GM19468 (cell line): Measurements from ENCODE around the gene SLC35G1.
A peak's percentile ranks its signal among the peaks of the same experiment; 100 is the strongest.

Source experiments
- ATAC-seq: cut with Tn5 transposase; IDR thresholded peaks from one replicate; pipeline ENCODE4 v1.9.1; 2021; ENCODE audit warnings: mild to moderate bottlenecking, moderate library complexity, moderate number of reproducible peaks; ENCODE audit not compliant: unreplicated experiment; ENCODE audit errors: extremely low read depth

SLC35G1 gene, protein sequence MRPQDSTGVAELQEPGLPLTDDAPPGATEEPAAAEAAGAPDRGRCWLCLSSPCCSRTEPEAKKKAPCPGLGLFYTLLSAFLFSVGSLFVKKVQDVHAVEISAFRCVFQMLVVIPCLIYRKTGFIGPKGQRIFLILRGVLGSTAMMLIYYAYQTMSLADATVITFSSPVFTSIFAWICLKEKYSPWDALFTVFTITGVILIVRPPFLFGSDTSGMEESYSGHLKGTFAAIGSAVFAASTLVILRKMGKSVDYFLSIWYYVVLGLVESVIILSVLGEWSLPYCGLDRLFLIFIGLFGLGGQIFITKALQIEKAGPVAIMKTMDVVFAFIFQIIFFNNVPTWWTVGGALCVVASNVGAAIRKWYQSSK

DNA sequence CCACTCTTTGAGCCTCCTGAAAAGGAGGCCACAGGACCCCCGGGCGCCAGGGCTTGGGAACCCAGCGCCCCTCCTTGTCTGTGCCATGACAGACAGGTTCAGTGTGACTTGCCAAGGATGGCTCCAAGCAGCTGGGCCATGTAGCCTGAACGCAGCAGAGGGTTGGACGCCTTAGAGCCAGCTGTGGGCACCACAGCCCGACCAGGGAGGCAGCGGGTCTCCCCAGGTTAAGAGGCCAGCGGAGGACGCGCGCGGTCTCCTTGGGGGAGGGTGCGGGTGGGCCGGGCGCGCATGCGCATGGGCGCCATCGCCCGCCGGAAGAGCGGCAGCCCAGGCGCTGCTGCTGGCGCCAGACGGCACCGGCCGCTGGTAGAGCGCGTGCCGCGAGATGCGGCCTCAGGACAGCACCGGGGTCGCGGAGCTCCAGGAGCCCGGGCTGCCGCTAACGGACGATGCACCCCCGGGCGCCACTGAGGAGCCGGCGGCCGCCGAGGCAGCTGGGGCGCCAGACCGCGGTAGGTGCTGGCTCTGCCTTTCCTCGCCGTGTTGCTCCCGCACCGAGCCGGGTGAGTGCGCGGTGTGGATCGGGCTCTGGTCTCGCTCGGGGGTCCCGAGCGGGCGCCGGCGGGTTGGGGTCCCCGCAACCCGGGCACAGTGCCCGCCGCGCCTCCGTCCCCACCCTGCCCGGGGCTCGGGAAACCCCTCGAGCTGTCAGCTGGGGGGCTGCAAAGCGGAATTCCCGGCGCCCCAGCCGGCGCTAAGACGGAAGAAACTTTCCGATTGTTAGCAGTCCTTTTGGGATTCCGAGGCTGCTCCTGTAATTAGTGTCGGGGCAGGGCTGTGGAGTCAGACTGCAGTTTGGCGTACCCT, at the start of gene SLC35G1:
TSS of gene SLC35G1 (plus strand) at position 333 of the 870 bp plus-strand sequence. CDS start at position 389, 56 bp downstream.
- ATAC-seq, result peak; percentile 91

GRCh38 chr10:93844979-93845626, 48.7 kb upstream of the SLC35G1 start:
- no peak for ATAC-seq

DNA sequence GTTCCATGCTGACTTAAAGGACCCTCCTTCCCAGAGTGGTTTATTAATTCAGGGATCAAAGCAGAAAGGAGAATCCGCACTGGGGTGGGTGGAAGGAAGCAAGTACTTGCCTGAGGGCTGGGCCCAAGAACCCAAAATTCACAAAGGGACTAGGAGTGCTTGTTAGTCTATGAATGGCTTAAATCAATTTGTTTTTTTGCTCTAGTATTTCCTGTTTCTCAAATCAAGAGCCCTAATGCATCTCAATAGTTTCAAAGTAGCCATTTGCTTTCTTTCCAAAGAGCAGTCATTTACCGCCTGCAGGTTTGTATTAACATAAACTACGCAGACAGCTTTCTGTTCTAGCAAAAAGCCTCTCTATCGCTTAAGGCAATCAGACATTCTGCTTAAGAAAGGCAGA, 44.2 kb upstream of the SLC35G1 start:
- ATAC-seq, result no peak

- no peak for ATAC-seq
Measured at GRCh38 chr10:93850031-93851015, 43.5 kb upstream of the SLC35G1 start.

DNA sequence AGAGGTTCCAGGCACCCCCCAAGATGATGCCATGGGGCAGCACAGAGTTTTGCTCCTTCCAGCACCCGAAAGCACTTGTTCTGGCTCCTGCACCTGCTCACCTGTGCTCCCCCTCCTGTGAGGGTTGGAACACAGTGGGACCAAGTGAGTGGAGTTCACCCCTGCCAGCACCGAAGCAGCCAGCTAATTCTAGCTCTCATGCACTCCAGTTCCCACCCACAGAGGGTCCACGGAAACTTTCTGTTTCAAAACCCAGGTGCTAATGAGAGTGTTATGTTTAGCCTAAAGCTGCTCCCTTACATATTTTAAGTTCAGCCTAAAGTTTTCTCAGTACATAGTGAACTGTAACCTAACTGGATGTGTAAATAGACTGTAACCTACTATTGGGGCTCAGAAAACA, 42.6 kb upstream of the SLC35G1 start:
- no peak for ATAC-seq

DNA sequence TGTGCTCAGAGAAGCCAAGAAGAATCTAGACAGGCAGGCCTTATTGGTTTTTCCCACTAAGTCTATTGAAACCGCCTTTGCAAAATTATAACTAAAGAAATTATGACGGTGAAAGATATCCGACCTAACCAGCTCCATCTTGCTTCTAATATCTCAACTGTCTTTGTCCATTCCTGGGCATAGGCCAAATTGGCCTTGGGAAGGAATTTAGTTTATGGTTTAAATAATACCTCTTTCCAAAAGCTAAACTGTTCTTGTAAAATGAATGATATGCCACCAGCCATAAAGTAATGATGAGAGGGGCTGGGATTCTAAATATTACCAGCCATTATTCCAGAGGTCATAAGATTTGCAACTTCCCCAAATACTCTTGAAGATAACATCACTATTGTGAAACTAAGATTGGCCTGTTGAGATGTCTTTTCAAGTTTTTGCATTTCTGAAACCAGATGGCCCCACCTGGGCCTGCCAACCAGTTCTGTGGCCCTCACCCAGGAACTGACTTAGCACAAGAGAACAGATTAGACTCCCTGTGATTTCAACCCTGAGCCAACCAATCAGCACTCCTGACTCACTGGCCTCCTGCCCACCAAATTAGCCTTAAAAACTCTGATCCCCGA, 41.2 kb upstream of the SLC35G1 start:
- no peak for ATAC-seq

DNA sequence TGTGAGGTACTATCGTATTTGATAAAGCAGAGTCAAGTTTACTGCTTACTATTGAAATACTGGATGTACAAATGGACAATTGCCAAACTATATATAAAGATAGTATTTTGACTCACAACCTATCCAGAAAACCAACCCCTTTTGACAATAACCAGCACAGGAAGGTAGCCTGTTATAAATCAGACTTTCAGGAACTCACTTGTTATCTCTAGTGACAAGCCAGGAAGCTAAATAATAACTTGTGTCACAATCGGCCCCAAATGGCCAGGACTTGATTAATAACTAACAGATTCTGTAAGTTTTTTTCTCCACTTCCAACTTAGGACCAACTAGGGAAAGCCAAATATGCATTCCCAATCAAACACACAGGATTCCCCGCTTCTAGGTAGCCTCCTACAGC, 38.8 kb upstream of the SLC35G1 start:
- no peak for ATAC-seq

DNA sequence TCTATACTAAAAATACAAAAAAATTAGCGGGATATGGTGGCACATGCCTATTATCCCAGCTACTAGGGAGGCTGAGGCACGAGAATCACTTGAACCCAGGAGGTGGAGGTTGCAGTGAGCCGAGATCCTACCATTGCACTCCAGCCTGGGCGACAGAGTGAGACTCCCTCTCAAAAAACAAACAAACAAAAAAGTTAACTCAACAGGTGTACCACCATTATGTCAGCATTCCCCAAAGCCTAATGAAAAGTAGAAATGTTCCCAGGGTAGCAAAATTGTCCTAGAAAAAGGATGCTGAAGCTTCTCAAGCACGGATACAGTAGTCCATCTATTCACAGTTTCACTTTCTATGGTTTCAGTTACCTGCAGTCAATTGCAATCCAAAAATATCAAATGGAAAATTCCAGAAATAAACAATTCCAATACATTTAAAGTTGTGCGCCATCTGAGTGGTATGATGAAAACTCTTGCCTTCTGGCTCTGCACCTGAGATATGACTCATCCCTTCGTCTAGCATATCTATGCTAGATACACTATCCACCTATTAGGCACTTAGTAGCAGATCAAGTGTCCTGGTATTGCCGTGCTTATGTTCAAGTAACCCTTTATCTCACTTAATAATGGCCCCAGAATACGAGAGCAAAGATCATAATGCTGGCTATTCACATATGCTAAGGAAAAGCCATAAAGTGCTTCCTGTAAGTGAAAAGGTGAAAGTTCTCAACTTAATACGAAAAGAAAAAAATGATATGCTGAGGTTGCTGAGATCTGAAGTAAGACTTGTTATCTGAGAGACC, 37.2 kb upstream of the SLC35G1 start:
- no peak for ATAC-seq

- ATAC-seq, result no peak
Measured at GRCh38 chr10:93859049-93859655, 34.6 kb upstream of the SLC35G1 start.

DNA sequence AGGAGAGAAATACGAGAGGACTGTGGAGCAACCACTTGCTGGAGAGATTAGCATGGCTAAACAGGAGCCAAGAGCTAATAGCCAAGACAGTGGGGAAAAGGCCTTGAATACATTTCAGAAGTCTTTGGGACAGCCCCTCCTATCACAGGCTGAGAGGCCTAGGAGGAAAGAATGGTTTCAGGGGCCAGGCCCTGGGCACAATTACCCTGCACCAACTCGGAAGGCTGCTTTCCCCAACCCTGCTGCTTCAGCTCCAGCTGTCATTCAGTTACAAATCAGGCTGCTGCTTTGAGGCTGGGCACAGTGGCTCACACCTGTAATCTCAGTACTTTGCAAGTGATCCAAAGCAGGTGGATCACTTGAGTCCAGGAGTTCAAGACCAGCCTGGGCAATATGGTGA, 32.0 kb upstream of the SLC35G1 start:
- no peak for ATAC-seq

DNA sequence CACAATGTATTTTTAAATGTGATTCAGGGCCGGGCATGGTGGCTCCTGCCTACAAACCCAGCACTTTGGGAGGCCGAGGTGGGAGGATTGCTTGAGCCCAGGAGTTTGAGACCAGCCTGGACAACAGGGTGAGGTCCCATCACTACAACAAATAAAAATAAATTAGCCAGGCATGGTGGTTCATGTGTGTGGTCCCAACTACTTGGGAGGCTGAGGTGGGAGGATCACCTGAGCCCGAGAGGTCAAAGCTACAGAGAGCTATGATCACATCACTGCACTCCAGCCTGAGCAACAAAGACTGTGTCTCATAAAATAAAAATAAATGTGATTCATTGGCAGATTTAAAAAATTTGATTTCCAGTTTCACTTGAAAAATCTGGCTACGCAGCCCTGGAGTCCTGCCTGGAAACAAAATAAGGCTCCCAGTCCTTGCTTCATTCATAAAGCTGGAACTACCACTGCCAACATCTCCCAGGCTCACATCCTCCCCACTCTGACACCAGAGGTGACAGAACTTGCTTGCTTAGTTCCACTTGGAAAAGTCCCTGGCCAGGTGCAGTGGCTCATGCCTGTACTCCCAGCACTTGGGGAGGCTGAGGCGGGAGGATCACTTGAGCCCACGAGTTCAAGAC, 27.9 kb upstream of the SLC35G1 start:
- ATAC-seq, result no peak

DNA sequence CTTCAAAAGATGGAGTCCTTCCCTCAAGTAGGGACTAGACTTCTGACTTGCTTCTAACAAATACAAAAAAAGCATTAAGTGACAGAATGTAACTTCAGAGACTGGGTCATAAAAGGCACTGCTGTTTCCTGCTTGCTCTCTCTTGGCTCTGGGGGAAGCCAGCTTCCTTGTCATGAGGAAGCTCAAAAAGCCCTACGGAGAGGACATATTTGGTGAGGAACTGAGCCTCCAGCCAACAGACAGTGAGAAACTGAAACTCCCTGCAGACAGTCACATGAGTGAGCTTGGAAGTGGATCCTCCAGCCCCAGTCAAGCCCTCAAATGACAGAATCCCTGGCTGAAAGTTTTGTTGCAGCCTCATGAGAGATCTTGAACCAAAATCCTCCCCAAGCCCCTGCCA, 26.3 kb upstream of the SLC35G1 start:
- ATAC-seq, result no peak

GRCh38 chr10:93871671-93872204, 22.0 kb upstream of the SLC35G1 start:
- no peak for ATAC-seq

DNA sequence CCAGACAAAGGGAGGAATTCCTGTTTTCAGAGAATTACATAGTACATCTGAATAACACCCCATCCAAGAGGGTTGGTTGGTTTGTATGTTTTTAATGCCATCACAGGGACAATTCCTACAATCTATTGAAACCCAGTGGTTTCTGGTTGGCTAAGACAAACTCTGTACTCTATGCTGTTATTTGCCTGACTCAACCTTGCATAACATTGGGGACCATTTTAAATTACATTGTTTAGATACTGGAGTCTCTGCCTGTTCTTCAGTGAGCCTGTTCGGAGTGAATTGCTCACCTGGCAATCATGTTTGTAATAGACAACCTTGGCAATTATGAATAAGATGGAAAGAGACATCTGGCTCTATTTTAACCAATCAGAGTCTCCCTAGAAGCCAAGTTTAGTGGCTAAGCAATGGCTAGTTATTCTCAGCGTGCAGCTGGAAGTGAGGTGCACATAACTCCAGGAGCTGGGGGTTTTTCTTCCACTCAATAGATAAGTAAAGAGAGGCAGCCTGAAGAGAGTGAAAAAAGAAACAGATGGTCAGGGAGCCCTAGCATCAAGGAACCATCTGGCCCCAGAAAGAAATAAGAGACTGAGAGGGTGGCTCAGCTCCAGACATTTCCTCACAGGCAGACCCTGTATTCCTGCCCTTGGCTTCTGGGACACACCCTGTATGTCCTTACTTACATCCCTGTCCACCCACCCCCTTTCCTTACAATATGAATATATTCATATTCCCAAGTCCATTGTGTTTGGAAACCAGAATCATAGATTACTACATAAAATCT, 21.2 kb upstream of the SLC35G1 start:
- no peak for ATAC-seq

DNA sequence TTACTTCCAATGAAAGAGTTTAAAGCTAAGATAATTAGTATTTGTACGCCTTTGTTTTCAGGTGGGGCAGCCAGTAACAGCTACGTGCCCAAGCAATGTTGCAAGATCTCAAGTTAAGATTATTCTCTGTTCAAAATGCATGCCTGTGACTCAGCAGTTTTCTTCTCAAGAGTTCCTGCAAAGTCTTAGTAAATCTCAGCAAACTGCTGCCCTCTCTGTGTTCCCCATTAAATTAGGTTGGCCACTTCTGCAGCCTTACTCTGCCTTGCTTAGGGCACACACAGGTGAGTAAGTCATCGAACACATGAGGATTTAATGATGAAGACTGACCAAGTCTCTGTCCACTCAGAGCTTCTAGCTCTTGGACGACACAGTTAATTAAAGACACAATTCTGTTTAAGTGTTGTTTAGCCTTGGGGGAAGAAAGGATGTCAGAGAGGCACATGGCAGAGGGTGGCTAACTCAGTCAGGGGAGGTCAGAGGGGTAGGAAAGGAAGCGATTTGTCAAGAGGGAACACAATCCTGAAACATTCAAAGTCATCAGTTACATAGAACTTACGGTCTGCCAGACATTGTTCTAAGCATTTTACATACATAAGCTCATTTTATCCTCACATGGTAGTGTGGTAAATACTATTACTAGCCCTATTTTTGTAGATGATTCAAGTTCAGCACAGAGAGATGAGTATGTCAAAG, 20.2 kb upstream of the SLC35G1 start:
- no peak for ATAC-seq
